ENCODE results near the gene VAT1L.

The VAT1L gene

DNA sequence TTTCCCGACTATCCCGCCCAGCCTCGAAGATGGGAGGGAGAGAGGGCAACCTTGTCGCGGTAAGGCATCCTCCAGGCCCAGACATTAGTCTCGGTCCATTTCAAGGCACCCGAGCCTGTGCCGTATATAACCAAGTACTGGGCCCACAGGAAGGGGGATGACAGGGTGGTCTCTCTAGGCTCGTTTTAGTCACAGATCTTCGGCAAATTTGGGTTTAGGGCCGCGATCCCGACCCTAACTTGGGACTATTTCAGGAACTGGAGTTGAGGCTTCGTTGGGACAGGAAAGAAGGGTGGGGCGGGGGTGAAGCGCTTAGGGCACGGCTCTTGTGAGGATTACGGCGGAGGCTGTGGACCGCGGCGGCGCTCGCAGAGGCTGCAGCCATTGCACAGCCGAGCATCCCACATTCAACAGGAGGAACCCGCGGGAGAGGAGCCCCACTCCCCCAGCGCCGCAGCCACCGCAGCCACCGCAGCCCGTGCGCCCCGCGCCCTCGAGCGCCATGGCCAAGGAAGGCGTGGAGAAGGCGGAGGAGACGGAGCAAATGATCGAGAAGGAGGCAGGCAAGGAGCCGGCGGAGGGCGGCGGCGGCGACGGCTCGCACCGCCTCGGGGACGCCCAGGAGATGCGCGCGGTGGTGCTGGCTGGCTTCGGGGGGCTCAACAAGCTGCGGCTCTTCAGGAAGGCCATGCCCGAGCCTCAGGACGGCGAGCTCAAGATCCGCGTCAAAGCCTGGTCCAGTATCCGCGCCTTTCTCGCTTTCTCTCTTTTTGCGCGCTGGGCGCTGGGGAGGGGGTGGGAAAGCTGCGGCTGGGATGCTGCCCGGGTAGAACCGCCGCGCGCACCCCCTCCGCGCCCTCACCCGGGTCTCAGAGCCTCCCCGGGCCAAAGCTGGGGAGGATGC is at the start of gene VAT1L:
TSS of gene VAT1L (plus strand) at position 384 of the 904 bp plus-strand sequence. CDS start at position 503, 119 bp downstream.
- peak; percentile 13 for DNase-seq (ENCODE audit: low read depth)

- no peak for DNase-seq (ENCODE audit: low read depth)
Measured at GRCh38 chr16:77738706-77739558, 49.4 kb upstream of the VAT1L start.

GRCh38 chr16:77739559-77739892 is 48.8 kb upstream of the VAT1L start:
- no peak for DNase-seq (ENCODE audit: low read depth)

DNA sequence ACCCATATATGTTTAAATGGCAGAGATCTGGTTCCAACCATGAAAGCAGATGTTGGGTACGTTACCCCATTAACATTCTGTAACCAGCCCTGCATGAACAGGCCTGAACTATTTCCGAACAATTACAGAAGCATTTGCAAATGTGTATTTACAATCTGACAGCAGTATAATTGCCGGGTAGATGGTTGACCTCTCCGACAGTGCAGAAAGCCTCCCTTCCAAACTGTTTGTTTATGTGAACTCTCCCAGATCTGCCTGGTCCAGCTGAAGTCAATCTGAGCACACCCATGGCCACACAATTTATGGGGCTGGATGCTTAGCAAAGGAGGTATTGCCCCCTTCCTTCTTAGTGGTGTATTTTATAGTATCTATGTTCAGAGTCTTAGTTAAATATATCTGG is 44.2 kb upstream of the VAT1L start:
- DNase-seq (ENCODE audit: low read depth): no peak

- DNase-seq (ENCODE audit: low read depth): no peak
Measured at GRCh38 chr16:77745972-77746371, 42.4 kb upstream of the VAT1L start.

DNA sequence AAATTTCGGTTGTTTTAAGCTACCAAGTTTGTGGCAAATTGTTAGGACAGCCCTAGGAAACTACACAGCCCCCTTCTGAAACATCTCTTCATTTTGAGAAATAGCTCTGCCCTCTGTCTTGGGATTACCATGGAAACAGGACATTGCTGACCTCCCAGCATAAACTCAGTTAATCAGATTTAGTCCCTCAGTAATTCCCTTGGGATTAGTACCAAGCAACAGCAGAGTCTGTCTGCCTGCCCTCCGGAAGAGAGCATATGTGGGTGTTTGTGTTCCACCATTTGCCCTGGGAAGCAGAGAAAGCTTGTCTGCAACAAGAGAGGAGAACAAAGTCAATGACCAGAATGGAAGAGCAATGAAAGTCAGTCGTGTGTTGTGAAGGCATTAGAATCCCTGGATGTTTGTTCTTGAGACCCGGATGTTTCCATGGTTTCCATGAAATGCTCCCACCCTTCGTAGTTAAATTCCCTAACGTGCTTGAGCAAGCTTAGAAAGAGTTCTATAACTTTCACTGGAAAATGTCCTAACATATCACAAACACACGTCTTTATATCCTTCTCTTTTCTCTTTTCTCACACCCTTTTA is 39.9 kb upstream of the VAT1L start:
- DNase-seq (ENCODE audit: low read depth): no peak

- no peak for DNase-seq (ENCODE audit: low read depth)
Measured at GRCh38 chr16:77749415-77749814, 38.9 kb upstream of the VAT1L start.

DNA sequence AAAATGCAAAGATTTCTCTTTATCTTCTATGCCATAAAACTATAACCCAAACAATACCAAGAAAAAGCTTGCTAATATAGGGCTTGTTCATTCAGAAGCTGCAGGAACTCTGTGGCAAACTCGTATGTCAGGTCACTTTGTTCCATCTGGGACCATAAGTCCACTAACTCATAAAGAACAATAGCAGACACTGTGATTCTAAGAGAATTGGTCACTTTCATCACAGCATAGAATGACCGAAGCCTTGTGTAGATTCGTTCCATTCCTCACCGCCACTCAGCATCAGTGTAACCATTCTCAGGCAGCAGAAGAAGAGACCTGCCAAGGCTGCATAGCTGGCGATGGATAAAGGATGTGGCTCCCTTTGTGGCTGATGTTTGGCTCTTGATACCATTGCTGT is 30.3 kb upstream of the VAT1L start:
- no peak for DNase-seq (ENCODE audit: low read depth)

- DNase-seq (ENCODE audit: low read depth): no peak
Measured at GRCh38 chr16:77758508-77758907, 29.9 kb upstream of the VAT1L start.

DNA sequence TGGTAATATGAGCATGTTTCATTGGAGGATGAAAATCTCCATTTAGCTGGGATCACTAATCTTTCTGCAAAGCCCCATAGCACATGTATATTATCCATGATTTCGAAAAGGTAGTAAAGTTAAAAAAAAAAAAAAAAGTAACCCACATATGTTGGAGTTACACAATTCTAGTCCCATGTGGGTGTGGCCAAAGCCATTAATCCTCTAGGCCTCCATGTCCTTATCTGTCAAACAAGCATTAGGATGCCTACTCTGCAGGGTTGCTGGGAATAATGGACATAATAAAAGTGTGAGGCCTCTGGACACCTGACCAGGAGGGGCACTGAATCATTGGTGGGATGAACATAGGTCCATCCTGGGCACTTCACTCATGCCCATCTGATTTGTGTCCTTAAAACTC is 29.2 kb upstream of the VAT1L start:
- DNase-seq (ENCODE audit: low read depth): no peak

DNA sequence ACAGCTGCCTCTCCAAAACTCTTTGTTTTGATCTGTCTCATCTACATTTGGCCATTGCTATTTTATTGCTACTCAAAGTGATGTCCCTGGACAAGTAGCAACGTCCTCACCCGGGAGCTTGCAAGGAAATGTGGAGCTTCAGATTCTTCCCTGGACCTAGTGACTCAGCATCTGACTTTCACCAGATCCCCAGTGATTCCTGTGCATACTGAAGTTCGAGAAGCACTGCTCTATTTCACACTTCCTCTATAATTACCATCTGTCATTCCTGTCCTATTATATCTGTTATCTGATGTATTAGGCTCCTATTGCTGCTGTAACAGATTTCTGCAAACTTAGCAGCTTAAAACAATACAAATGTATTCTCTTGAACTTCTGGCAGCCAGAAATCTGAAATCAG is 28.5 kb upstream of the VAT1L start:
- DNase-seq (ENCODE audit: low read depth): no peak

DNA sequence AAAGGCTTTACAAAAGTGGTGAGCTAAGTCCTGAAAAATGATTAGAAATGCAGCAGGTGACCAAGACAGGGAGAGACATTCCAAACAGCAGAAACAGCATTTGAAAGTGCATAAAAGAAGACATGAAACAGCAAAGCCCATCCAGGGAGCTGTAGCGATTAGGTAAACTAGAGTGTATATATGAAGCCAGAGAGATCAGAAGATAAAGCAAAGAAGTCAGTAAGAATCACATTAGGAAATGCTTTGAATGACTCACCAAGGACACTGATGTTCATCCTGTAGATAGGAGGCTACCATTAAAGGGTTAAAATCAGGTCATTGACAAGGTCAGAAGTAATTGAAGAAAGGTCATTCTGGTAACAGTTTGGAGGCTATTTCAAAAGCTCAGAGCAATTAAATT is 27.6 kb upstream of the VAT1L start:
- DNase-seq (ENCODE audit: low read depth): no peak

- no peak for DNase-seq (ENCODE audit: low read depth)
Measured at GRCh38 chr16:77761204-77761603, 27.2 kb upstream of the VAT1L start.

GRCh38 chr16:77762262-77762661 is 26.1 kb upstream of the VAT1L start:
- DNase-seq (ENCODE audit: low read depth): no peak

DNA sequence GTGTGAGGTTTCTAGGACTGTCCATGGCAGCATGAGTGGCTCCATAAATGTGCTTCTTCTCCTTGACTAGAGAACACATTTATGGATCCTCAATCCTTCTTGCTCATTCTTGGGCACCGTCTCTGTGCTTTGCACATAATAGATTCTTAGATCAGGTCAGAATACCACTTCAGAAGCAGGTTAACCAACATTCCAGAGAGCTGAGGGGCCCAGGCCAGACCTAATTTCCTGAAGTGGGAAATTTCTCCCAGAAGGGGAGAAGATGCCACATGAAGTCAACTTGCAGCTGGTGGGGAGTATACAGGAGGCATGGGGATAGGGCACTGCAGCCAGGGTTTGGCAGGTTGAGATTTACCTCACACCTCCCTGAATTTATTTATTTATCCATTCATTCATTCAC is 24.4 kb upstream of the VAT1L start:
- DNase-seq (ENCODE audit: low read depth): no peak

GRCh38 chr16:77767211-77767610 is 21.2 kb upstream of the VAT1L start:
- no peak for DNase-seq (ENCODE audit: low read depth)

- DNase-seq (ENCODE audit: low read depth): no peak
Measured at GRCh38 chr16:77767826-77768225, 20.5 kb upstream of the VAT1L start.

DNA sequence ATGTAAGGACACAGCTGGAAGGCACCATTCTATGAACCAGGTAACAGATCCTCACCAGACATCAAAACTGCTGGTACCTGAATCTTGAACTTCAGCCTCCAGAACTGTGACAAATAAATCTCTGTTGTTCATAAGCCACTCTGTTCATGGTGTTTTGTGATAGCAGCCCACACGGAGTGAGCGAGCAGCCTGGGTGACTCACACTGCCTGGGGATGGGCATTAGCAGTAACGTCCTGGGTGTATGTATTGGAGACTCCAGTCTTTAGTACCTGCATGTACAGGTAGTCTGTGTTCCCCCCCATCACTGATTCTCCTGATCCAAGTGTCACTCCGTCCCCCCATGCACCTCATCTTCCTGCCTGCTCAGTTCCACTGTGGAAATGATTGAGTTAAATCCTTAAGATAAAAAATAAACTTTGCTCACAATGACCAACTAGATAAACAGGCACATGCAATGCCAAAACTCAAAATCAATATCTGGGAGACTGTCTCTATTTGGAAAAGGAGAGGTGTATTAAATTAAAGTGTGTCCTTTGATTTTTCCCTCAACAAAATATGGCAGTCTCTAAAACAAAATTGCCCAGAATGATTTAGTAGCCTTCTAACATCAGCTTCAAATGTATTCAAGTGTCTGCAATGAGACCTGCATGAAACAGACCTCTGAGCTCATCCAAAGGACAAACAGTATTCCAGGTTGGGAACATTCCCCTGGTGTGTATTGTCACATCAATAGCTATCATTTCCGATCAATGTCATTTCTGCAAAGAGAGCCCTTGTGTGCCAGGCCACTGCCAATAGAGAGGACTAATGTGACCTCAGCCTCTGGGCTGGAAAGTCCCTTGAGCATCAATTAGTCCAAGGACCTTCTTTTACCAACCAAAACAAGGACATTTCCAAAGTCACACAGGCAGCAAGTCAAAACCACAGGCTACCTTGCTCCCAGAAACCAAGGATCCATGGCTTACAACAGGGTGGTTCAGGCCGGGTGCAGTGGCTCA is 12.2 kb upstream of the VAT1L start:
- DNase-seq (ENCODE audit: low read depth): no peak

- no peak for DNase-seq (ENCODE audit: low read depth)
Measured at GRCh38 chr16:77777745-77778144, 10.6 kb upstream of the VAT1L start.

DNA sequence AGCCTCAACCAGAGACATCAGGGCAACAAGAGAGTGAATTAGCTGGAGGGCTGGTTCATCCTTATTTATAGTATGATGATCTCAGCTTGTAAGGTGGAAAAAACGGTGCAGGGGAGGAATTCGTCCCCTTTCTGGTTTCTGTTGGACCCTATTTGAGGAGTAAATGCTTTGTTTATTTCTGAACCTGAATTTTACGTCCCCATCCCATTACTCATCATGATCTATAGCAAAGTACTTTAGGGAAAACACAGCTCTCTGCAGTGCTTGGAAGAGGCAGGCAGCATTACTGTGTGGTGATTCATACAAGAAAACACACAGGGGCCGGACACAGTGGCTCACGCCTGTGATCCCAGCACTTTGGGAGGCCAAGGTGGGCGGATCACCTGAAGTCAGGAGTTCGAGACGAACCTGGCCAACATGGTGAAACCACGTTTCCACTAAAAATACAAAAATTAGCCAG is 8.0 kb upstream of the VAT1L start:
- peak; percentile 24 for DNase-seq (ENCODE audit: low read depth)

- DNase-seq (ENCODE audit: low read depth): no peak
Measured at GRCh38 chr16:77781091-77781490, 7.3 kb upstream of the VAT1L start.
